Ascending aorta (tissue), 2 donors: Measurements from ENCODE around the gene MLXIP. TPM values are rescaled to one million over a fixed set of nuclear protein-coding genes. Genes with fewer than 3 reads are reported as not detected.
"Not testable (repeated sequence)": the region's sequence is repeated elsewhere in the genome, so short reads cannot be mapped to it uniquely, and the experiment has no call there.

ENCODE experiments used
- DNase-seq, 2 donors: peaks; one replicate each; pipeline ENCODE4 v3.0.0-alpha.2; 2019; ENCODE audit warnings: low spot score in 2 of 2
- H3K27ac ChIP-seq, 2 donors: fragments of 200-600 bp; sonication (generic); one replicate each; pipeline ENCODE4 v1.5.1; 2016 to 2017; ENCODE audit warnings: mild to moderate bottlenecking in 1 of 2
- H3K27me3 ChIP-seq: fragments of 200-600 bp; sonication (generic); one replicate; pipeline ENCODE4 v1.5.1; 2017
- H3K36me3 ChIP-seq, 2 donors: fragments of 200-600 bp; sonication (generic); one replicate each; pipeline ENCODE4 v1.5.1; 2016
- H3K4me1 ChIP-seq, 2 donors: fragments of 200-600 bp; sonication (generic); one replicate each; pipeline ENCODE4 v1.5.1; 2016 to 2017; ENCODE audit warnings: mild to moderate bottlenecking in 1 of 2
- H3K4me3 ChIP-seq, 2 donors: fragments of 200-600 bp; sonication (generic); one replicate each; pipeline ENCODE4 v1.5.1; 2016 to 2017; ENCODE audit warnings: mild to moderate bottlenecking in 1 of 2
- H3K9me3 ChIP-seq, 2 donors: fragments of 200-600 bp; sonication (generic); one replicate each; pipeline ENCODE4 v1.5.1; 2016
- intact Hi-C: fragments of 100-400 bp; cut with DNase I; formaldehyde crosslinking; loops from one replicate; pipeline ENCODE4 v1.15.1; 2023
- total RNA-seq: library from RNA; depleted of rRNA; stranded (reverse); fragments of >200 nt; gene quantifications from one replicate; pipeline ENCODE4 v1.1.0, GENCODE V29; 2016
- TF ChIP-seq, protein P1 (sequence below), 3 experiments: fragments of 200-600 bp in 2 of 3; fragments of 450-650 bp in 1 of 3; sonication (generic) in 2 of 3; IDR thresholded peaks; one replicate each; pipeline ENCODE4 v1.5.1; 2016 to 2019; ENCODE audit warnings: antibody characterized with exemption in 3 of 3, mild to moderate bottlenecking in 1 of 3, moderate library complexity in 1 of 3

The MLXIP gene
- total RNA-seq, 1 donor from 2014 or later: 62.3 TPM

- intact Hi-C loops: loop anchor here (1.0 kb wide), 1 partner anchor 132 kb away; the partner anchor contains the start of gene CFAP251
- H3K27me3 ChIP-seq: no peaks in the 10 kb centered on the region
- peaks cover 1 to 19% of the 10 kb centered on the region in 2 donors for H3K36me3 ChIP-seq
- DNase-seq: no peak
- H3K4me1 ChIP-seq: peaks cover 0 to 5% of the 10 kb centered on the region in 2 donors
- TF ChIP-seq, protein P1, sequence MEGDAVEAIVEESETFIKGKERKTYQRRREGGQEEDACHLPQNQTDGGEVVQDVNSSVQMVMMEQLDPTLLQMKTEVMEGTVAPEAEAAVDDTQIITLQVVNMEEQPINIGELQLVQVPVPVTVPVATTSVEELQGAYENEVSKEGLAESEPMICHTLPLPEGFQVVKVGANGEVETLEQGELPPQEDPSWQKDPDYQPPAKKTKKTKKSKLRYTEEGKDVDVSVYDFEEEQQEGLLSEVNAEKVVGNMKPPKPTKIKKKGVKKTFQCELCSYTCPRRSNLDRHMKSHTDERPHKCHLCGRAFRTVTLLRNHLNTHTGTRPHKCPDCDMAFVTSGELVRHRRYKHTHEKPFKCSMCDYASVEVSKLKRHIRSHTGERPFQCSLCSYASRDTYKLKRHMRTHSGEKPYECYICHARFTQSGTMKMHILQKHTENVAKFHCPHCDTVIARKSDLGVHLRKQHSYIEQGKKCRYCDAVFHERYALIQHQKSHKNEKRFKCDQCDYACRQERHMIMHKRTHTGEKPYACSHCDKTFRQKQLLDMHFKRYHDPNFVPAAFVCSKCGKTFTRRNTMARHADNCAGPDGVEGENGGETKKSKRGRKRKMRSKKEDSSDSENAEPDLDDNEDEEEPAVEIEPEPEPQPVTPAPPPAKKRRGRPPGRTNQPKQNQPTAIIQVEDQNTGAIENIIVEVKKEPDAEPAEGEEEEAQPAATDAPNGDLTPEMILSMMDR (IDR thresholded peaks at IDR 0.05): no peak
- no peak overlapping the region for H3K4me3 ChIP-seq
- H3K27ac ChIP-seq: peak overlapping the region; percentile 70 to 78
- no peaks in the 10 kb centered on the region for H3K9me3 ChIP-seq
Observed at GRCh38 chr12:122050706-122051105, 27.9 kb upstream of the MLXIP start.

- TF ChIP-seq, protein P1 (IDR thresholded peaks at IDR 0.05): no peak
- peaks cover 2 to 19% of the 10 kb centered on the region in 2 donors for H3K36me3 ChIP-seq
- no peaks in the 10 kb centered on the region for H3K9me3 ChIP-seq
- DNase-seq: no peak
- H3K27ac ChIP-seq: peak overlapping the region; percentile 70 to 78
- H3K4me3 ChIP-seq: no peak overlapping the region
- intact Hi-C loops: loop anchor here (1.0 kb wide), 1 partner anchor 133 kb away; the partner anchor contains the start of gene CFAP251
- no peaks in the 10 kb centered on the region for H3K27me3 ChIP-seq
- peaks cover 0 to 5% of the 10 kb centered on the region in 2 donors for H3K4me1 ChIP-seq
Observed at GRCh38 chr12:122051231-122051876, 27.2 kb upstream of the MLXIP start.

DNA sequence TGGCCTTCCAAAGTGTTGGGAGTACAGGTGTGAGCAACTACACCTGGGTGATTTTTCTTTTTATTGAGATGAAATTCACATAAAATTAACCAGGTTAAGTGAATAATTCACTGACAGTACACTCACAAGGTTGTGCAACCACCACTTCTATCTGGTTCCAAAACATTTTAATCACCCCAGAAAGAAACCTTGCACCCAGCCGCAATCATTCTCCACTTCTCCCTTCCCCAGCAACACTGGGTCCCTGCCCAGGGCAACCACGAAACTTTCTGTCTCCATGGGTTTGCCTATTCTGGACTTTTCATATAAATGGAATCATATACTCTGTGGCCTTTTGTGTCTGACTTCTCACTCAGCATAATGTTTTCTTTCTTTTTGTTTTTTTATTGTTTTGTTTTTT is 26.3 kb upstream of the MLXIP start:
- H3K36me3 ChIP-seq: peaks cover 6 to 20% of the 10 kb centered on the region in 2 donors
- no peaks in the 10 kb centered on the region for H3K27me3 ChIP-seq
- no peak overlapping the region for H3K4me3 ChIP-seq
- TF ChIP-seq, protein P1 (IDR thresholded peaks at IDR 0.05): no peak
- peaks cover 0 to 5% of the 10 kb centered on the region in 2 donors for H3K4me1 ChIP-seq
- peak overlapping the region; percentile 70 to 78 for H3K27ac ChIP-seq
- DNase-seq: no peak
- intact Hi-C loops: no loop called here
- H3K9me3 ChIP-seq: no peaks in the 10 kb centered on the region

DNA sequence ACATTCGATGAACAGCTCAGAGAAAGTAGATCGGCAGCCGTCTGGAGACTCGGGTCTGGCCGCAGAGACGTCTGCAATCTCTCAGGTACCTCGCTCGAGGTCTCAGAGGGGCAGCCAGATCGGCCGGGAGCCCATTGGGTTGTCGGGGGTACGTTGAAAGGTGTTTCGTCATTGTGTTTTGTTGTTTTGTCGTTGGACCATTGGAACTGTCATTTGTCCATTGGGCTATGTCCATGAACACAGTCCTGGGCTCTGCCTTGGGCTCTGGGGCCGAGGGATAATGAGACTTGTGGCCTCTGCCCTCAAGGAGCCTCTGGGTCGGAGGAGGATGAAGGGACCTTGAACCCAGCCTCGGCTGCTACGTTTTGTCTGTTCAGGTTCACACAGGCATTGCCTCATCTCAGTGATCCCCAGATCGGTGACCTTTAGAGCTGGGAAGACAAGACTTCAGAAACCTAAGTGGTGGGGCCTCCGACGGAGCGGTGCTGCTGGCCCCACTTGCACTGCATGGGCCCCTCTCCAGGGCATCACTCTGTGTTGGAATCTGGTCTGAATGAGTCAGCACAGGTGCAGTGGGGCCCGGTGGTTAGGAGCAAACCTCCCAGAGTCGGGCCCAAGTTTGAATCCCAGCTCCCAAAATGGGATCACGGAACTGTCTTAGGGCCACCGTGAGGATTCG is 23.6 kb upstream of the MLXIP start:
- TF ChIP-seq, protein P1 (IDR thresholded peaks at IDR 0.05): no peak
- Histone ChIP-seq H3K27me3 (no peaks in the 10 kb centered on the region), H3K4me1 (peaks cover 0 to 5% of the 10 kb centered on the region in 2 donors), H3K27ac (no peak overlapping the region), H3K36me3 (peaks cover 6 to 39% of the 10 kb centered on the region in 2 donors), H3K4me3 (no peak overlapping the region), H3K9me3 (no peaks in the 10 kb centered on the region)
- intact Hi-C loops: loop anchor here (1.0 to 2.0 kb wide), 2 partner anchors 24 to 68 kb away; partner anchors contain the start of gene MLXIP
- DNase-seq: no peak

- intact Hi-C loops, H3K27ac ChIP-seq, H3K4me1 ChIP-seq, H3K9me3 ChIP-seq, H3K27me3 ChIP-seq, DNase-seq, H3K4me3 ChIP-seq: not testable (repeated sequence)
- H3K36me3 ChIP-seq: peaks cover 6 to 45% of the 10 kb centered on the region in 2 donors
Observed at GRCh38 chr12:122056406-122056805, 22.1 kb upstream of the MLXIP start.
